CD4-positive, alpha-beta T cell treated with Interferon gamma for 1 hour (primary cell): ENCODE measurements around the gene FTL.
"Not testable (repeated sequence)": the region's sequence is repeated elsewhere in the genome, so short reads cannot be mapped to it uniquely, and the experiment has no call there.

Experiments
- DNase-seq: peaks from one replicate; pipeline ENCODE4 v3.0.0-alpha.2; 2020

The FTL gene

DNA sequence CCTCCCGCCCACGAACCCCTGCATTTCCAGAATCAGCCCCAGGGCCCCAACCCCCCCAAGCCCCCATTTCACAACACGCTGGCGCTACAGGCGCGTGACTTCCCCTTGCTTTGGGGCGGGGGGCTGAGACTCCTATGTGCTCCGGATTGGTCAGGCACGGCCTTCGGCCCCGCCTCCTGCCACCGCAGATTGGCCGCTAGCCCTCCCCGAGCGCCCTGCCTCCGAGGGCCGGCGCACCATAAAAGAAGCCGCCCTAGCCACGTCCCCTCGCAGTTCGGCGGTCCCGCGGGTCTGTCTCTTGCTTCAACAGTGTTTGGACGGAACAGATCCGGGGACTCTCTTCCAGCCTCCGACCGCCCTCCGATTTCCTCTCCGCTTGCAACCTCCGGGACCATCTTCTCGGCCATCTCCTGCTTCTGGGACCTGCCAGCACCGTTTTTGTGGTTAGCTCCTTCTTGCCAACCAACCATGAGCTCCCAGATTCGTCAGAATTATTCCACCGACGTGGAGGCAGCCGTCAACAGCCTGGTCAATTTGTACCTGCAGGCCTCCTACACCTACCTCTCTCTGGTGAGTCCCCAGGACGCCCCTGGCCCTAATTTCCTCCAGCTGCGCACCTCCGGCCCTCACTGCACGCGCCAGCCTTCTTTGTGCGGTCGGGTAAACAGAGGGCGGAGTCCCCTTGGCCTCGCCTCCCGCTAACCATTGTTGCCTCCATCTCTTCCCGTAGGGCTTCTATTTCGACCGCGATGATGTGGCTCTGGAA lies at the start of gene FTL:
FTL (plus strand) TSS at position 270 of the 766 bp plus-strand sequence; CDS start at position 469, 199 bp downstream.
- peak; percentile 96 for DNase-seq

DNA sequence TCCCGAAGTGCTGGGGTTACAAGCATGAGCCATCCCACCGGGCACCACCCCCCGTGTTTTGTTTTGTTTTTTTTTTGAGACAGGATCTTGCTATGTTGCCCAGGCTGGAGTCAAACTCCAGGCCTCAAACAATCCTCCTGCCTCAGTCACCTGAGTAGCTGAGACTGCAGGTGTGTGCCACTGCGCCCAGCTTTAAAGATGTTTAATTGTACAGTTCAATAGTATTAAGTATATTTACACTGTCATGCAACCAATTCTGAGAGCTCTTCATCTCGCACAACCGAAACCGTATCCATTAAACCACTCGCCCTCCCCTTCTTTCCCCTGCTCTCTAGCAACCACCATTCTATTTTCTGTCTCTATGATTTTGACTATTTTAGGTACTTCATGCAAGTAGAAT lies 49.4 kb upstream of the FTL start:
- DNase-seq = no peak

DNA sequence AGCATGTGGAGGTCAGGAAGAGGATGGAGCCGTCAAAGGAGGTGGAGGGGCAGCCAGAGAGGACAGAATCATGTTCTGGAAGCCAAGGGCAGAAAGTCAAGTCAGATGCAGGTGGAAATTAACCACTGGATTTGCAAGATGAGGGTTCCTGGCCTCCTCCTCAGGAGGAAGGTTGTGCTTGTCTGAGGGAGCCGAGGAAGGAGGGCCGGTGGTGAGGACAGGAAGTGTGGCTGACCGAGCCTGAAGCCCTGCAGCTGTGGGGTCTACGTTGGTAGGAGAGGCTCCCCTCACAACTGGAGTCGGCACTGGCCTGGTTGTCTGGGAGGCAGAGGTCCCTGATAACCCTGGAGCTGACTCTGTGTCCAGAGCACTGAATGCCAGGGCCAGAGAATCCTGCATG lies 47.0 kb upstream of the FTL start:
- no peak for DNase-seq

- DNase-seq = no peak
Measured at GRCh38 chr19:48918801-48919247, 46.3 kb upstream of the FTL start.

- not testable (repeated sequence) for DNase-seq
Measured at GRCh38 chr19:48919271-48919670, 45.8 kb upstream of the FTL start.

DNA sequence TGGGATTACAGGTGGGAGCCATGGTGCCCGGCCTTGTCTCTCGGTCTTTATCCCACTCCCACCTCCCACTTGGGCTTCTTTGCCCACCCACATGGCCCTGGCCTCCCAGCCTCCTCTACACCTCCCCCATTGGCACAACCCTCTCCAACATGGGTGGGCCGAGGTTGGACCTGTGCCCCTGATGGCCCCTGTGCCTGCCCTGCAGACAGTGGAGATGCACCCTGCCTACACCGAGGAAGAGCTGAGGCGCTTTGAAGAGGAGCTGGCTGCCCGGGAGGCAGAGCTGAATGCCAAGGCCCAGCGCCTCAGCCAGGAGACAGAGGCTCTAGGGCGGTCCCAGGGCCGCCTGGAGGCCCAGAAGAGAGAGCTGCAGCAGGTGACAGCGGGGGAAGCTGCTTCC lies 44.2 kb upstream of the FTL start:
- no peak for DNase-seq

DNA sequence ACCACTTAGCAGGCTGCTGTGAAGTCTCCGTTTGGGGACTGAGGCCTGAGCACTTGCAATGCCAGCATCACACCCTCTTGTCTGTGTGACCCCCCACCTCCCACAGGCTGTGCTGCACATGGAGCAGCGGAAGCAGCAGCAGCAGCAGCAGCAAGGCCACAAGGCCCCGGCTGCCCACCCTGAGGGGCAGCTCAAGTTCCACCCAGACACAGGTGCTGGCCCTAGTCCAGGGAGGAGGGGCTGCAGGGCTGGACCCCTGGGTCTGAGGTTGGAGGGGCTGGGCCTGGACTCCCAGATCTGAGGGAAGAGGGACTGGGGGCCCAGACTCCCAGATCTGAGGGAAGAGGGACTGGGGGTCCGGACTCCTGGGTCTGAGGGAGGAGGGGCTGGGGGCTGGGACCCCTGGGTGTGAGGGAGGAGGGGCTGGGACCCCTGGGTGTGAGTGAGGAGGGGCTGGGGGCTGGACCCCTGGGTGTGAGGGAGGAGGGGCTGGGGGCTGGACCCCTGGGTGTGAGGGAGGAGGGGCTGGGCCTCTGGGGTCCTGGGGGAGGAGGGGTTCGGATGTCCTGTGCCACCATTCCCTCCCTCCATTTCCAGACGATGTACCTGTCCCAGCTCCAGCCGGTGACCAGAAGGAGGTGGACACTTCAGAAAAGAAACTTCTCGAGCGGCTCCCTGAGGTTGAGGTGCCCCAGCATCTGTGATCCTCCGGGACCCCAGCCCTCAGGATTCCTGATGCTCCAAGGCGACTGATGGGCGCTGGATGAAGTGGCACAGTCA lies 43.2 kb upstream of the FTL start:
- no peak for DNase-seq

DNA sequence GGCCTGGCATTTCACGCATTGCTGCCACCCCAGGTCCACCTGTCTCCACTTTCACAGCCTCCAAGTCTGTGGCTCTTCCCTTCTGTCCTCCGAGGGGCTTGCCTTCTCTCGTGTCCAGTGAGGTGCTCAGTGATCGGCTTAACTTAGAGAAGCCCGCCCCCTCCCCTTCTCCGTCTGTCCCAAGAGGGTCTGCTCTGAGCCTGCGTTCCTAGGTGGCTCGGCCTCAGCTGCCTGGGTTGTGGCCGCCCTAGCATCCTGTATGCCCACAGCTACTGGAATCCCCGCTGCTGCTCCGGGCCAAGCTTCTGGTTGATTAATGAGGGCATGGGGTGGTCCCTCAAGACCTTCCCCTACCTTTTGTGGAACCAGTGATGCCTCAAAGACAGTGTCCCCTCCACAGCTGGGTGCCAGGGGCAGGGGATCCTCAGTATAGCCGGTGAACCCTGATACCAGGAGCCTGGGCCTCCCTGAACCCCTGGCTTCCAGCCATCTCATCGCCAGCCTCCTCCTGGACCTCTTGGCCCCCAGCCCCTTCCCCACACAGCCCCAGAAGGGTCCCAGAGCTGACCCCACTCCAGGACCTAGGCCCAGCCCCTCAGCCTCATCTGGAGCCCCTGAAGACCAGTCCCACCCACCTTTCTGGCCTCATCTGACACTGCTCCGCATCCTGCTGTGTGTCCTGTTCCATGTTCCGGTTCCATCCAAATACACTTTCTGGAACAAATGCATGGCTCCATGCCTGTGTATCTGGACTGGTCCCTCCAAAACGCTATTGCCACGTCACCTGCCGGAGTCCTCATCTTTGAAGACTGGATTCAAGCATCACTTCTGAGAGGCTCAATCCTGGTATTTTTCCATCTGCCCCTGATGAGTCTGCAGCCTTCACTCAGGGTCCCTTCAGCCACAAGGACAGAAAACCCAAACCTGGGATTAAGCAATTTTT lies 42.3 kb upstream of the FTL start:
- no peak for DNase-seq

DNA sequence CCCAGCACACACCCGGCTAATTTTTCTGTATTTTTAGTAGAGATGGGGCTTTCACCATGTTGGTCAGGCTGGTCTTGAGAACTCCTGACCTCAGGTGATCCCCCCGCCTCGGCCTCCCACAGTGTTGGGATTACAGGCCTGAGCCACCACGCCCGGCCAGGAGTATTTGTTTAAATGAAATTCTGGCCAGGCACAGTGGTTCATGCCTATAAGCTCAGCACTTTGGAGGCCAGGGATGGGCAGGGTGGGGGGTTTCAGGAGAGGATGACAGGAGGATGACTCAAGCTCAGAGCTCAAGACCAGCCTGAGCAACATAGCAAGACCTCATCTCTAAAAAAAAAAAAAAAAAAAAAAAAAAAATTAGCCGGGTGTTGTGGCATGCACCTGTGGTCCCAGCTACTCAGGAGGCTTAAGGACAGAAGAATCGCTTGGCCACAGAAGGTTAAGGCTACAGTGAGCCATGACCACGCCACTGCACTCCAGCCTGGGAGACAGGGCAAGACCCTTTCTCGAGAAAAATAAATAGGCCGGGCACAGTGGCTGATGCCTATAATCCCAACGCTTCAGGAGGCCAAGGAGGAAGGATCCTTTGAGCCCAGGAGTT lies 39.8 kb upstream of the FTL start:
- DNase-seq = no peak

DNA sequence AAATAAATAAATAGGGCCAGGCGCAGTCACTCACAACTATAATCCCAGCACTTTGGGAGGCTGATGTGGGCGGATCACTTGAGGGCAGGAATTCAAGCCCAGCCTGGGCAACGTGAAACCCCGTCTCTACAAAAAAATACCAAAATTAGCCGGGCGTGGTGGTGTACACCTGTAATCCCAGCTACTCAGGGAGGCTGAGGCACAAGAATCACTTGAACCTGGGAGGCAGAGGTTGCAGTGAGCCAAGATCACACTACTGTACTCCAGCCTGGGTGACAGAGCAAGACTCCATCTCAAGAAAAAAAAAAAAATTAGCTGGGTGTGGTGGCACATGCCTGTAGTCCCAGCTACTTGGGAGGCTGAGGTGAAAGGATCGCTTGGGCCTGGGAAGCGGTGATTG lies 39.2 kb upstream of the FTL start:
- DNase-seq = not testable (repeated sequence)

DNA sequence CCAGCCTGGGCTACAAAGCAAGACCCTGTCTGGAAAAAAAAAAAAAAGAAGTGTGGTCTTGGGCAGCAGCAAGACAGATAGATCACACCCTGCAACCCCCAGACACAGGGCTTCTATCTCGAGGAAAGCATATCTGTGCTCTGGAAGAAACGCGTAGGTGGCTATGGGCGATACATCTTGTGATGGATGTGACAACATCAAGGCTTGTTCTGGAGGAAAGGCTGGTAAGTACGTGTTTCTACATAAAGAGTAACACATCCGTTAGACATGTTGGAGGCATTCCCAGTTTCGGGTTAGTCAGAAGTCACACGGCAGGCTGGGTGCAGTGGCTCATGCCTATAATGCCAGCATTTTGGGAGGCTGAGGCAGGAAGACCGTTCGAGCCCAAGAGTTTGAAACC lies 38.2 kb upstream of the FTL start:
- DNase-seq = no peak

GRCh38 chr19:48927692-48928091 lies 37.4 kb upstream of the FTL start:
- DNase-seq = not testable (repeated sequence)

DNA sequence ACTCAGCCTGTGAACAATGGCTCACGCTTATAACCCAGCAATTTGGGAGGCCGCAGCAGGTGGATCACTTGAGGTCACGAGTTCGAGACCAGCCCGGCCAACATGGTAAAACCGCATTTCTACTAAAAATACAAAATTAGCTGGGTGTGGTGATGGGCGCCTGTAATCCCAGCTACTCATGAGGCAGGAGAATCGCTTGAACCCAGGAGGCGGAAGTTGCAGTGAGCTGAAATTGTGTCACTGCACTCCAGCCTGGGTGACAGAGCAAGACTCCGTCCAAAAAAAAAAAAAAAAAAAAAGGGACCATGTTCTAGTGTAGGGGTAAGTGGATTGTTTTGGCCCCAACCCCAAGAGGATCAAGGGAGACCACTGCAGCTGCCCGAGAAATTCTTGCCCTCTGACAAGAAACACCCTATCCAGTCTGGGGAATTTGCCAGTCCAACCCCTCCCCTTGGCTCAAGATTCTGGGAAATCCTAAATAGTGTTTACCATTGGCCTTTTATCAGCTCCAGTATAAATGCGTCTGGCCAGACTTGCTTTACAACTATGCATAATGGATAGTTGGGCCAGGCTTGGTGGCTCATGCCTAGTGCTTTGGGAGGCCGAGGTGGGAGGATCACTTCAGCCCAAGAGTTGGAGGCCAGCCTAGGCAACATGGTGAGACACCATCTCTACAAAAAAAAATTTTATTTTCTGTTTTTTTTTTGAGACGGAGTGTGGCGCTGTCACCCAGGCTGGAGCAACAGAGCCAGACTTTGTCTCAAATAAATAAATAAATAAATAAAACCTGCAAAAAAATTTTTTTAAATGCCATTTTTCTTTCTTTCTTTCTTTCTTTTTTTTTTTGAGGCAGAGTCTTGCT lies 36.7 kb upstream of the FTL start:
- no peak for DNase-seq

GRCh38 chr19:48933382-48933932 lies 31.7 kb upstream of the FTL start, which contains the start of gene DHDH:
TSS of gene DHDH (plus strand) at chr19:48933699. CDS start at chr19:48933722, 23 bp downstream.
- peak; percentile 89 for DNase-seq

GRCh38 chr19:48934837-48935236 lies 30.3 kb upstream of the FTL start:
- DNase-seq = no peak

DNA sequence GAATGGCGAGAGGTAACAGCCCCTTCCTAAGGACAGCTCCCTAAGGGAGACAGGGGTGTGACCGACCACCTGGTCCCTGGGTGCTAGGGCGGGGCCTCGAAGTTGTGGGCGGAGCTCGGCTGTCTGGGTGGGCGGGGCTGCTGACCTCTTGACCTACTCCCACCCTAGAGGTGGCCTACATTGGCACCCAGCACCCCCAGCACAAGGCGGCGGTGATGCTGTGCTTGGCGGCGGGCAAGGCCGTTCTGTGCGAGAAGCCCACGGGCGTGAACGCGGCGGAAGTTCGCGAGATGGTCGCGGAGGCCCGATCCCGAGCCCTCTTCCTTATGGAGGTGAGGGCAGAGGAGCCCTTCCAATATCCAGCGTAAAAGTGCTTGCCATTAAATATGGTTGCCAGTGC lies 29.2 kb upstream of the FTL start:
- DNase-seq = no peak

GRCh38 chr19:48938256-48938655 lies 26.9 kb upstream of the FTL start:
- DNase-seq = no peak

GRCh38 chr19:48940902-48941301 lies 24.2 kb upstream of the FTL start:
- DNase-seq = no peak

DNA sequence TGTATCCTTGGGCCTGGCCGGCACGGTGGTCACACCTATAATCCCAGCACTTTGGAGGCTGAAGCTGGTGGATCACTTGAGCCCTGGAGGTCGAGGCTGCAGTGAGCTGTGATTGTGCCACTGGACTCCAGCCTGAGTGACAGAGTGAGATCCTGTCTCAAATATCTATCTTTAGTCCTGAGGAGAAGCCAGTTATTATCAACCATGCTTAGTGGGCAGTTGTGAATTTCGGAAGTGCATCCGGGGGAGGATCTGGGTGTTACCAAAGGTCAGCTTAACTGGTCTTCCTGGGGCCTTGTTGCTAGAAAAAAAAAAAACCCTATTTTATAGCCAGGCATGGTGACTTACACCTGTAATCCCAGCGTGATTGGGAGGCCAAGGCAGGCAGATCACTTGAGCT lies 22.0 kb upstream of the FTL start:
- DNase-seq = no peak

GRCh38 chr19:48945415-48945814 lies 19.7 kb upstream of the FTL start:
- no peak for DNase-seq

GRCh38 chr19:48945817-48946216 lies 19.3 kb upstream of the FTL start:
- no peak for DNase-seq
